Measurements from ENCODE around the gene ISG20. TPM values are rescaled to one million over a fixed set of nuclear protein-coding genes. Genes with fewer than 3 reads are reported as not detected.
A peak's percentile ranks its signal among the peaks of the same experiment; 100 is the strongest.

ISG20 gene
- total and polyA plus RNA-seq, 2 donors from 2014 or later = 7.3 to 25.5 TPM

GRCh38 chr15:88658070-88658965, 19.5 kb downstream of the ISG20 start:
- no peak for TF ChIP-seq CTCF (IDR thresholded peaks at IDR 0.05; ENCODE audit: borderline replicate concordance, extremely low read depth, insufficient read depth)
- DNase-seq (peak in 1 of 5 donors; percentile 27), FAIRE-seq (no peak)
- no peak overlapping the region for H3K27ac ChIP-seq (ENCODE audit: low read depth in 2 of 2, low read length in 2 of 2)
- H3K27me3 ChIP-seq (ENCODE audit: control insufficient read depth, insufficient read depth, low read length) = no peaks in the 10 kb centered on the region
- H3K36me3 ChIP-seq (ENCODE audit: control insufficient read depth in 2 of 3, insufficient read depth in 3 of 3, low read length in 3 of 3) = no peaks in the 10 kb centered on the region
- no peaks in the 10 kb centered on the region for H3K4me1 ChIP-seq (ENCODE audit: control insufficient read depth in 2 of 3, insufficient read depth in 2 of 3, low read depth in 1 of 3, low read length in 3 of 3)
- H3K4me3 ChIP-seq (ENCODE audit: low read length in 3 of 3) = no peak overlapping the region
- no peak overlapping the region for H3K9ac ChIP-seq (ENCODE audit: low read length in 3 of 3)
- intact Hi-C loops (cut with DNase I) = loop anchor here (10.0 kb wide), 1 partner anchor 176 kb away; no protein-coding TSS in a partner anchor
- H3K9me3 ChIP-seq (ENCODE audit: control insufficient read depth in 2 of 3, insufficient read depth in 1 of 3, low read length in 3 of 3) = no peaks in the 10 kb centered on the region

GRCh38 chr15:88658972-88659931, 20.4 kb downstream of the ISG20 start:
- Histone ChIP-seq H3K4me3 (ENCODE audit: low read length in 3 of 3) (no peak overlapping the region), H3K9ac (ENCODE audit: low read length in 3 of 3) (no peak overlapping the region), H3K9me3 (ENCODE audit: control insufficient read depth in 2 of 3, insufficient read depth in 1 of 3, low read length in 3 of 3) (no peaks in the 10 kb centered on the region), H3K4me1 (ENCODE audit: control insufficient read depth in 2 of 3, insufficient read depth in 2 of 3, low read depth in 1 of 3, low read length in 3 of 3) (no peaks in the 10 kb centered on the region), H3K27me3 (ENCODE audit: control insufficient read depth, insufficient read depth, low read length) (no peaks in the 10 kb centered on the region), H3K36me3 (ENCODE audit: control insufficient read depth in 2 of 3, insufficient read depth in 3 of 3, low read length in 3 of 3) (no peaks in the 10 kb centered on the region), H3K27ac (ENCODE audit: low read depth in 2 of 2, low read length in 2 of 2) (no peak overlapping the region)
- intact Hi-C loops (cut with DNase I) = loop anchor here (10.0 kb wide), 1 partner anchor 176 kb away; no protein-coding TSS in a partner anchor
- FAIRE-seq (no peak), DNase-seq (no peak)
- no peak for TF ChIP-seq CTCF (IDR thresholded peaks at IDR 0.05; ENCODE audit: borderline replicate concordance, extremely low read depth, insufficient read depth)

GRCh38 chr15:88661041-88661700, 22.4 kb downstream of the ISG20 start:
- intact Hi-C loops (cut with DNase I) = no loop called here

More at GRCh38 chr15:88661041-88661700, 22.4 kb downstream of the ISG20 start:
- FAIRE-seq (no peak), DNase-seq (no peak)
- Histone ChIP-seq H3K4me1 (ENCODE audit: control insufficient read depth in 2 of 3, insufficient read depth in 2 of 3, low read depth in 1 of 3, low read length in 3 of 3) (no peaks in the 10 kb centered on the region), H3K9me3 (ENCODE audit: control insufficient read depth in 2 of 3, insufficient read depth in 1 of 3, low read length in 3 of 3) (no peaks in the 10 kb centered on the region), H3K9ac (ENCODE audit: low read length in 3 of 3) (no peak overlapping the region), H3K4me3 (ENCODE audit: low read length in 3 of 3) (no peak overlapping the region), H3K36me3 (ENCODE audit: control insufficient read depth in 2 of 3, insufficient read depth in 3 of 3, low read length in 3 of 3) (no peaks in the 10 kb centered on the region), H3K27me3 (ENCODE audit: control insufficient read depth, insufficient read depth, low read length) (no peaks in the 10 kb centered on the region), H3K27ac (ENCODE audit: low read depth in 2 of 2, low read length in 2 of 2) (no peak overlapping the region)
- TF ChIP-seq CTCF (IDR thresholded peaks at IDR 0.05; ENCODE audit: borderline replicate concordance, extremely low read depth, insufficient read depth) = no peak

Data from kidney (tissue), 14 donors.